HepG2 (cell line): Measurements from ENCODE around the gene DZANK1. TPM values are rescaled to one million over a fixed set of nuclear protein-coding genes. Genes with fewer than 3 reads are reported as not detected.
A peak's percentile ranks its signal among the peaks of the same experiment; 100 is the strongest.

Experiments used
- ATF2 ChIP-seq: sonication (generic); formaldehyde crosslinking; IDR thresholded peaks from 2 replicates; pipeline ENCODE4 v1.4.0; 2020; ENCODE audit warnings: missing genetic modification reagents
- ATF6 ChIP-seq: sonication (generic); formaldehyde crosslinking; conservative IDR thresholded peaks from 2 replicates; pipeline ENCODE4 v1.4.0; 2020; ENCODE audit warnings: missing genetic modification reagents
- ELF3 ChIP-seq: IDR thresholded peaks from 2 replicates; pipeline ENCODE4 v1.6.1; 2016; ENCODE audit warnings: missing genetic modification reagents, missing compliant biosample characterization
- ELF4 ChIP-seq: sonication (generic); formaldehyde crosslinking; IDR thresholded peaks from 2 replicates; pipeline ENCODE4 v1.5.0; 2020; ENCODE audit warnings: missing genetic modification reagents, mild to moderate bottlenecking, moderate library complexity, borderline replicate concordance
- GRHL1 ChIP-seq: sonication (generic); formaldehyde crosslinking; conservative IDR thresholded peaks from 2 replicates; pipeline ENCODE4 v1.8.0; 2022; ENCODE audit warnings: missing genetic modification reagents
- GTF2F1 ChIP-seq: fragments of 150-350 bp; IDR thresholded peaks from 2 replicates; pipeline ENCODE4 v1.6.1; 2014; ENCODE audit warnings: low read length
- HMG20B ChIP-seq: conservative IDR thresholded peaks from 2 replicates; pipeline ENCODE4 v1.6.1; 2016; ENCODE audit warnings: missing genetic modification reagents, missing compliant biosample characterization
- HOXA3 ChIP-seq: sonication (generic); formaldehyde crosslinking; IDR thresholded peaks from 2 replicates; pipeline ENCODE4 v1.5.0; 2020; ENCODE audit warnings: missing genetic modification reagents
- KDM5B ChIP-seq: sonication (generic); formaldehyde crosslinking; IDR thresholded peaks from 2 replicates; pipeline ENCODE4 v1.4.0; 2020; ENCODE audit warnings: missing genetic modification reagents, mild to moderate bottlenecking, borderline replicate concordance
- RERE ChIP-seq: IDR thresholded peaks from 2 replicates; pipeline ENCODE4 v1.6.1; 2016; ENCODE audit warnings: low read depth, missing genetic modification reagents, missing compliant biosample characterization
- RXRB ChIP-seq: IDR thresholded peaks from 2 replicates; pipeline ENCODE4 v1.6.1; 2016; ENCODE audit warnings: borderline replicate concordance, missing genetic modification reagents, missing compliant biosample characterization
- SIX1 ChIP-seq: sonication (generic); formaldehyde crosslinking; IDR thresholded peaks from 2 replicates; pipeline ENCODE4 v1.4.0; 2020; ENCODE audit warnings: missing genetic modification reagents, borderline replicate concordance
- TEAD2 ChIP-seq: sonication (generic); formaldehyde crosslinking; IDR thresholded peaks from 2 replicates; pipeline ENCODE4 v1.9.0; 2021; ENCODE audit warnings: missing genetic modification reagents
- ZBTB21 ChIP-seq: sonication (generic); formaldehyde crosslinking; IDR thresholded peaks from 2 replicates; pipeline ENCODE4 v1.4.0; 2020; ENCODE audit warnings: missing genetic modification reagents
- ZNF44 ChIP-seq: sonication (generic); formaldehyde crosslinking; IDR thresholded peaks from 2 replicates; pipeline ENCODE4 v1.5.1; 2020; ENCODE audit warnings: mild to moderate bottlenecking, missing genetic modification reagents
- ZNF557 ChIP-seq: sonication (generic); formaldehyde crosslinking; IDR thresholded peaks from 2 replicates; pipeline ENCODE4 v1.4.0; 2020; ENCODE audit warnings: missing genetic modification reagents
- ZNF737 ChIP-seq: sonication (generic); formaldehyde crosslinking; IDR thresholded peaks from 2 replicates; pipeline ENCODE4 v1.5.0; 2020; ENCODE audit warnings: missing genetic modification reagents, mild to moderate bottlenecking, borderline replicate concordance
- ZSCAN12 ChIP-seq: sonication (generic); formaldehyde crosslinking; IDR thresholded peaks from 2 replicates; pipeline ENCODE4 v1.9.0; 2021; ENCODE audit warnings: mild to moderate bottlenecking, missing genetic modification reagents
- polyA plus RNA-seq, 8 experiments: library from polyadenylated mRNA; depleted of rRNA in 3 of 8; stranded (reverse) in 7 of 8; unstranded in 1 of 8; fragments of >200 nt; fragmentation: Illumina TruSeq in 4 of 8; extraction: Trizol in 4 of 8; gene quantifications; 2 replicates each; pipeline versions ENCODE4 v1.2.1 to v1.2.3, GENCODE V29; 2011 to 2016; ENCODE audit warnings: low read depth in 4 of 8, missing spikeins in 1 of 8, mixed read lengths in 1 of 8; ENCODE audit not compliant: insufficient read depth in 1 of 8
- total RNA-seq, 5 experiments: library from RNA; depleted of rRNA; stranded (reverse); fragments of >200 nt; fragmentation: Illumina TruSeq; extraction: Trizol; gene quantifications; 2 replicates each; pipeline ENCODE4 v1.2.3, GENCODE V29; 2016; ENCODE audit warnings: low read depth in 1 of 5

DZANK1 gene
- total and polyA plus RNA-seq, 2 of the 13 experiments (the other 11 are each of a cell fraction or from before 2014, with no cell fraction given), result 1.6 to 3.2 TPM

- TF ChIP-seq GRHL1, result no peak
- no peak for TF ChIP-seq GTF2F1
- no peak for TF ChIP-seq TEAD2 (CRISPR knock-in tag)
- TF ChIP-seq ZSCAN12, result 0 out of 2 replicates have a peak, but pooled peaks have one; percentile 51
- TF ChIP-seq KDM5B, result peak; percentile 98
- peak; percentile 54 for TF ChIP-seq RXRB
- TF ChIP-seq ZNF737, result no peak
- no peak for TF ChIP-seq ZNF557 (CRISPR knock-in tag)
- TF ChIP-seq SIX1 (CRISPR knock-in tag), result peak; percentile 45; the same call in 1 of the 2 replicates
- TF ChIP-seq HMG20B (CRISPR knock-in tag), result no peak; the same call in 1 of the 2 replicates
- peak; percentile 92 for TF ChIP-seq ELF3
- peak; percentile 95 for TF ChIP-seq HOXA3
- TF ChIP-seq ELF4 (CRISPR knock-in tag), result no peak
- TF ChIP-seq ZBTB21, result no peak
- TF ChIP-seq ZNF44 (CRISPR knock-in tag), result peak; percentile 97; the same call in 1 of the 2 replicates
- peak; percentile 73 for TF ChIP-seq ATF6 (CRISPR knock-in tag)
- no peak; the same call in 1 of the 2 replicates for TF ChIP-seq RERE (CRISPR knock-in tag)
- TF ChIP-seq ATF2, result peak; percentile 61; the same call in 1 of the 2 replicates
Observed at GRCh38 chr20:18496740-18497592, 30.1 kb upstream of the DZANK1 start, which contains the start of gene RBBP9 (continued).
